HepG2 (cell line): ENCODE measurements around the gene TANGO6. TPM values are rescaled to one million over a fixed set of nuclear protein-coding genes. Genes with fewer than 3 reads are reported as not detected.

Source experiments
- ATAC-seq: fragments of 200-7000 bp; cut with Tn5 transposase; 3 replicates; pipeline ENCODE4 v1.9.1; 2020; ENCODE audit warnings: mild to moderate bottlenecking, moderate library complexity
- BruUV-seq: library from RNA; stranded (reverse); fragments of 400-500 nt; replicated peaks from 2 replicates; lab custom pipeline; 2021; lab: Mats Ljungman, UMichigan
- CTCF ChIA-PET: fragments of 300-600 bp; formaldehyde crosslinking; extraction: SDS; loops from one replicate; lab custom pipeline; 2021; ENCODE audit warnings: low total read pairs, inconsistent platforms, low intra/inter-chr PET ratio; lab: Yijun Ruan, JAX
- POLR2A ChIA-PET: fragments of 350-600 bp; sonication (Branson Sonifier 250); formaldehyde crosslinking; loops from one replicate; lab custom pipeline; 2020; ENCODE audit warnings: antibody characterized with exemption, inconsistent platforms; lab: Yijun Ruan, JAX
- DNase-seq: peaks from one replicate; pipeline ENCODE4 v3.0.0-alpha.2; 2015; ENCODE audit warnings: low spot score
- FAIRE-seq: peaks from 3 replicates; lab custom pipeline; 2011; peaks lifted over from hg19 to GRCh38; lab: Jason Lieb, UNC
- H2AFZ ChIP-seq: one replicate; pipeline ENCODE4 v1.6.1; 2011; ENCODE audit warnings: low read length, inconsistent platforms
- H3K27ac ChIP-seq: fragments of 300-600 bp; 3 replicates; pipeline ENCODE4 v1.8.0; 2011; ENCODE audit warnings: mixed run types, mild to moderate bottlenecking, mixed read lengths, low read length, inconsistent platforms; ENCODE audit not compliant: insufficient read depth; ENCODE audit errors: extremely low read length
- H3K27me3 ChIP-seq, 2 experiments: fragments of 200-600 bp in 1 of 2; 2 replicates in 1 of 2; 3 replicates in 1 of 2; pipeline versions ENCODE4 v1.6.0 to v1.8.0; 2011; ENCODE audit warnings: low read length in 2 of 2, mild to moderate bottlenecking in 2 of 2, moderate library complexity in 2 of 2, inconsistent platforms in 1 of 2; ENCODE audit not compliant: insufficient read depth in 2 of 2, control insufficient read depth in 1 of 2
- H3K36me3 ChIP-seq, 2 experiments: fragments of 200-600 bp in 1 of 2; replicated peaks in 1 of 2; 2 replicates in 1 of 2; 3 replicates in 1 of 2; pipeline versions ENCODE4 v1.5.1 to v1.8.0; 2011; ENCODE audit warnings: low read length in 2 of 2, inconsistent platforms in 1 of 2; ENCODE audit not compliant: insufficient read depth in 2 of 2, control insufficient read depth in 1 of 2
- H3K4me1 ChIP-seq: 2 replicates; pipeline ENCODE4 v1.5.1; 2012; ENCODE audit warnings: low read length, inconsistent platforms; ENCODE audit not compliant: insufficient read depth
- H3K4me2 ChIP-seq: 2 replicates; pipeline ENCODE4 v1.6.0; 2011; ENCODE audit warnings: low read depth, low read length, inconsistent platforms
- H3K4me3 ChIP-seq, 3 experiments: fragments of 200-600 bp in 1 of 3; sonication (generic), shearing (Covaris generic) in 1 of 3; replicated peaks in 1 of 3; 2 replicates each; pipeline ENCODE4 v1.5.1; 2011 to 2016; ENCODE audit warnings: low read length in 3 of 3, inconsistent platforms in 2 of 3, low read depth in 2 of 3, mild to moderate bottlenecking in 2 of 3, control low read depth in 1 of 3, mixed read lengths in 1 of 3; ENCODE audit not compliant: insufficient read depth in 1 of 3
- H3K79me2 ChIP-seq: one replicate; pipeline ENCODE4 v1.6.1; 2011; ENCODE audit warnings: low read length, inconsistent platforms; ENCODE audit not compliant: insufficient read depth
- H3K9ac ChIP-seq: 2 replicates; pipeline ENCODE4 v1.6.0; 2011; ENCODE audit warnings: mild to moderate bottlenecking, low read depth, low read length, inconsistent platforms; ENCODE audit not compliant: insufficient read depth
- H3K9me3 ChIP-seq: 2 replicates; pipeline ENCODE4 v1.5.1; 2012; ENCODE audit warnings: mild to moderate bottlenecking, low read length
- H4K20me1 ChIP-seq: 2 replicates; pipeline ENCODE4 v1.6.0; 2011; ENCODE audit warnings: inconsistent platforms, mild to moderate bottlenecking, low read length, moderate library complexity; ENCODE audit not compliant: insufficient read depth
- BHLHE40 ChIP-seq: IDR thresholded peaks from 2 replicates; pipeline ENCODE4 v1.6.1; 2011; ENCODE audit warnings: low read length, improper control_type of control experiment
- CEBPB ChIP-seq: IDR thresholded peaks from 2 replicates; pipeline ENCODE4 v1.6.1; 2011; ENCODE audit warnings: low read depth, low read length, improper control_type of control experiment, borderline replicate concordance
- DPF2 ChIP-seq: sonication (generic); formaldehyde crosslinking; IDR thresholded peaks from 2 replicates; pipeline ENCODE4 v1.4.0; 2020; ENCODE audit warnings: mild to moderate bottlenecking, low read depth, missing genetic modification reagents, borderline replicate concordance
- GZF1 ChIP-seq: sonication (generic); formaldehyde crosslinking; IDR thresholded peaks from 2 replicates; pipeline ENCODE4 v1.5.1; 2020; ENCODE audit warnings: mild to moderate bottlenecking, missing genetic modification reagents
- RAD51 ChIP-seq: fragments of 450-650 bp; IDR thresholded peaks from 2 replicates; pipeline ENCODE4 v1.6.1; 2016; ENCODE audit warnings: borderline replicate concordance
- RFXAP ChIP-seq: sonication (generic); formaldehyde crosslinking; IDR thresholded peaks from 2 replicates; pipeline ENCODE4 v1.4.0; 2020; ENCODE audit warnings: missing genetic modification reagents, borderline replicate concordance
- SIN3B ChIP-seq: fragments of 150-350 bp; IDR thresholded peaks from 2 replicates; pipeline ENCODE4 v1.6.1; 2014; ENCODE audit warnings: low read length
- SP1 ChIP-seq, 2 experiments: fragments of 450-650 bp in 1 of 2; sonication (generic) in 1 of 2; formaldehyde crosslinking in 1 of 2; IDR thresholded peaks; 2 replicates each; pipeline versions ENCODE4 v1.4.0 to v1.6.1; 2016 to 2020; ENCODE audit warnings: missing genetic modification reagents in 1 of 2
- SRSF9 ChIP-seq: fragments of 200-400 bp; formaldehyde crosslinking; IDR thresholded peaks from 2 replicates; pipeline ENCODE4 v1.6.1; 2018; ENCODE audit warnings: borderline replicate concordance, mild to moderate bottlenecking, low read depth, low read length; ENCODE audit not compliant: insufficient read depth, poor library complexity, severe bottlenecking
- ZNF883 ChIP-seq: sonication (generic); formaldehyde crosslinking; IDR thresholded peaks from 2 replicates; pipeline ENCODE4 v1.5.1; 2020; ENCODE audit warnings: mild to moderate bottlenecking, missing genetic modification reagents; ENCODE audit errors: not compliant biosample characterization
- ZSCAN9 ChIP-seq: IDR thresholded peaks from 2 replicates; pipeline ENCODE4 v1.6.1; 2016; ENCODE audit warnings: borderline replicate concordance
- WGBS: methylation state at CpG from one replicate; pipeline ENCODE4 v1.1.6; 2017; ENCODE audit warnings: low lambda C conversion rate; 5-methylcytosine and 5-hydroxymethylcytosine counted together
- in situ Hi-C: cut with HindIII; loops from 2 replicates; pipeline ENCODE4 v1.10.0; 2017; ENCODE audit warnings: low pct_unique_long_range_greater_than_20kb; ENCODE audit not compliant: extremely low pct_ligation_motif_present
- intact Hi-C: fragments of 100-400 bp; cut with micrococcal nuclease; formaldehyde crosslinking; loops from one replicate; pipeline ENCODE4 v1.10.0; 2022; ENCODE audit not compliant: unreplicated experiment
- polyA plus RNA-seq, 8 experiments: library from polyadenylated mRNA; depleted of rRNA in 3 of 8; stranded (reverse) in 7 of 8; unstranded in 1 of 8; fragments of >200 nt; fragmentation: Illumina TruSeq in 4 of 8; extraction: Trizol in 4 of 8; gene quantifications; 2 replicates each; pipeline versions ENCODE4 v1.2.1 to v1.2.3, GENCODE V29; 2011 to 2016; ENCODE audit warnings: low read depth in 4 of 8, missing spikeins in 1 of 8, mixed read lengths in 1 of 8; ENCODE audit not compliant: insufficient read depth in 1 of 8
- total RNA-seq, 5 experiments: library from RNA; depleted of rRNA; stranded (reverse); fragments of >200 nt; fragmentation: Illumina TruSeq; extraction: Trizol; gene quantifications; 2 replicates each; pipeline ENCODE4 v1.2.3, GENCODE V29; 2016; ENCODE audit warnings: low read depth in 1 of 5
- TF ChIP-seq, protein P1 (sequence below): IDR thresholded peaks from 2 replicates; pipeline ENCODE4 v1.6.1; 2016

The TANGO6 gene
- total and polyA plus RNA-seq, 2 of the 13 experiments (the other 11 are each of a cell fraction or from before 2014, with no cell fraction given): 7.2 to 13.3 TPM

DNA sequence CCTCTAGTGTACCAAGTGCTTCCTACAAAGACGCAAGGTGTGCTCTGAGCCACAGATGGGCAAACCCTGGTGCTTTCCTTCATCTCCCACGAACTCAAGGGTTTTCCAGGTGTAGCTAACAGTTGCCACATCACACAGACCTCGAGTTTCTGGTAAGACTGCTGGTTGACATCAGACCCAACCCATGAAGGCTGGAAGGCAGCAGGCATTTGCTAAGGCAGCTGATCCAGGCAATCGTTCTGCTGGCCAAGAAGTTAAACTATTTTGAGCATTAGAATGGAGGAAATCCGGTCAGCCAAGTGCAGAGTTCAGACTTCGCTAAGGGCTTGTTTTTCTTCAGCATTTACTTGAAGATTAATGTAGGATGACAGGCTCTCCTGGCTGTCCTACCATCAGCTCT is 273.6 kb downstream of the TANGO6 start:
- H3K79me2 ChIP-seq: no peaks in the 10 kb centered on the region
- H3K9ac ChIP-seq: no peak overlapping the region
- no peak for DNase-seq
- no peaks in the 10 kb centered on the region for H4K20me1 ChIP-seq
- no TSS peak for BruUV-seq
- 89% methylated on average over 6 of the region's 6 CpGs for WGBS
- POLR2A ChIA-PET: no interaction called here
- no peak overlapping the region for H3K4me3 ChIP-seq
- no peak for TF ChIP-seq SRSF9
- no peak for TF ChIP-seq RAD51
- TF ChIP-seq ZSCAN9 (CRISPR knock-in tag): no peak
- no peak for TF ChIP-seq RFXAP (CRISPR knock-in tag)
- no peak for TF ChIP-seq ZNF883 (CRISPR knock-in tag)
- TF ChIP-seq, protein P1, sequence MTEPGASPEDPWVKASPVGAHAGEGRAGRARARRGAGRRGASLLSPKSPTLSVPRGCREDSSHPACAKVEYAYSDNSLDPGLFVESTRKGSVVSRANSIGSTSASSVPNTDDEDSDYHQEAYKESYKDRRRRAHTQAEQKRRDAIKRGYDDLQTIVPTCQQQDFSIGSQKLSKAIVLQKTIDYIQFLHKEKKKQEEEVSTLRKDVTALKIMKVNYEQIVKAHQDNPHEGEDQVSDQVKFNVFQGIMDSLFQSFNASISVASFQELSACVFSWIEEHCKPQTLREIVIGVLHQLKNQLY (CRISPR knock-in tag): no peak
- TF ChIP-seq BHLHE40: no peak
- TF ChIP-seq SIN3B: no peak
- TF ChIP-seq SP1 (IDR thresholded peaks at IDR 0.05): no peak
- no peak for TF ChIP-seq SP1 (CRISPR knock-in tag; IDR thresholded peaks at IDR 0.05)
- TF ChIP-seq GZF1: no peak
- TF ChIP-seq DPF2: no peak
- TF ChIP-seq CEBPB: no peak
- CTCF ChIA-PET: no interaction called here
- ATAC-seq: no peak
- H3K4me1 ChIP-seq: 0 out of 2 replicates have a peak, but pooled peaks cover 5% of the 10 kb centered on the region
- no peak overlapping the region for H3K4me2 ChIP-seq
- no peak for FAIRE-seq
- no peaks in the 10 kb centered on the region for H3K27me3 ChIP-seq
- no peaks in the 10 kb centered on the region for H3K9me3 ChIP-seq
- intact Hi-C loops (no loop called here), in situ Hi-C loops (loop anchor here (25.0 kb wide), 1 partner anchor 405 kb away; no protein-coding TSS in a partner anchor)
- no peak overlapping the region for H2AFZ ChIP-seq
- H3K27ac ChIP-seq: no peak overlapping the region
- peaks cover 19 to 43% of the 10 kb centered on the region in 2 experiments for H3K36me3 ChIP-seq
